Glomerular endothelial cell (primary cell): ENCODE data around the gene CDH1. TPM values are rescaled to one million over a fixed set of nuclear protein-coding genes. Genes with fewer than 3 reads are reported as not detected.
"Not testable (repeated sequence)": the region's sequence is repeated elsewhere in the genome, so short reads cannot be mapped to it uniquely, and the experiment has no call there.

Source experiments
- DNase-seq: peaks from one replicate; pipeline ENCODE4 v3.0.0-alpha.2; 2011; ENCODE audit warnings: low read depth, low spot score; ENCODE audit errors: extremely low read depth
- total RNA-seq: library from RNA; depleted of rRNA; stranded (reverse); fragments of >200 nt; gene quantifications from 2 replicates; pipeline ENCODE4 v1.2.3, GENCODE V29; 2015

The CDH1 gene
- not detected in 2 replicates for total RNA-seq

DNA sequence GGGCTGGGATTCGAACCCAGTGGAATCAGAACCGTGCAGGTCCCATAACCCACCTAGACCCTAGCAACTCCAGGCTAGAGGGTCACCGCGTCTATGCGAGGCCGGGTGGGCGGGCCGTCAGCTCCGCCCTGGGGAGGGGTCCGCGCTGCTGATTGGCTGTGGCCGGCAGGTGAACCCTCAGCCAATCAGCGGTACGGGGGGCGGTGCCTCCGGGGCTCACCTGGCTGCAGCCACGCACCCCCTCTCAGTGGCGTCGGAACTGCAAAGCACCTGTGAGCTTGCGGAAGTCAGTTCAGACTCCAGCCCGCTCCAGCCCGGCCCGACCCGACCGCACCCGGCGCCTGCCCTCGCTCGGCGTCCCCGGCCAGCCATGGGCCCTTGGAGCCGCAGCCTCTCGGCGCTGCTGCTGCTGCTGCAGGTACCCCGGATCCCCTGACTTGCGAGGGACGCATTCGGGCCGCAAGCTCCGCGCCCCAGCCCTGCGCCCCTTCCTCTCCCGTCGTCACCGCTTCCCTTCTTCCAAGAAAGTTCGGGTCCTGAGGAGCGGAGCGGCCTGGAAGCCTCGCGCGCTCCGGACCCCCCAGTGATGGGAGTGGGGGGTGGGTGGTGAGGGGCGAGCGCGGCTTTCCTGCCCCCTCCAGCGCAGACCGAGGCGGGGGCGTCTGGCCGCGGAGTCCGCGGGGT lies at the start of gene CDH1:
Gene CDH1, plus strand, starts transcription at position 247 of the 684 bp plus-strand sequence. Its CDS starts 124 bp downstream, at position 371.
- no peak for DNase-seq

DNA sequence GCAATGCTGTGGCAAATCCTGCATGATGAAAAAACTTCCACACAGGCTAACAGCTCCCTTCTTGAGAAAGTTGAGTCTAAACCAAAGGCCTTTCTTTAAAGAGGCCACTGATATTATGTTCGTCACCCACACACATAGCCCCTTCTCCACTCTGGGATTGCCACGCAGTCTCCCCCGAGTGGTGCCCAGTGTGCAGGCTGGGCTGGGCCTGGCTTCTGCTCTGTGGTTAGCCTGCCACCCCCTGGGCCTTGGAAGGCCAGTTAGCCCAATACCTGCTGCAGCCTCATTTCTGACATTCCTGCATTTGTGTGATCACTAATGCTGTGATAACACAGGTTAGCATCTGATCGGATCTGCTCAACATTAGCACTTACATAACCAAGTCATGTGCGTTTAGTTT lies 47.2 kb upstream of the CDH1 start:
- no peak for DNase-seq

DNA sequence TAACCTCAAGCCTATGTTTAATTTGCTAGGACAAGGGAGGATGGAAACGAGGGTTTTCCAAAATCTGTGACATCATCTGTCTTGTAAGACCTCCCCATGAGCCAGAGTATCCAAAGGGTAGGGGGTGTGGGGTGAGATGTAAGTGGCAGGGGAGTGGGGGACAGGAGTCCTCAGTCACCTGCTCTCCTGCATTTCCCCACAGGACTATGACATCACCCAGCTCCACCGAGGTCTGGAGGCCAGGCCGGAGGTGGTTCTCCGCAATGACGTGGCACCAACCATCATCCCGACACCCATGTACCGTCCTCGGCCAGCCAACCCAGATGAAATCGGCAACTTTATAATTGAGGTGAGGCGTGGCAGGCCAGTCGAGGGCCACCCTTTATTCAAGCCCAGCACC lies 41.5 kb upstream of the CDH1 start:
- no peak for DNase-seq

DNA sequence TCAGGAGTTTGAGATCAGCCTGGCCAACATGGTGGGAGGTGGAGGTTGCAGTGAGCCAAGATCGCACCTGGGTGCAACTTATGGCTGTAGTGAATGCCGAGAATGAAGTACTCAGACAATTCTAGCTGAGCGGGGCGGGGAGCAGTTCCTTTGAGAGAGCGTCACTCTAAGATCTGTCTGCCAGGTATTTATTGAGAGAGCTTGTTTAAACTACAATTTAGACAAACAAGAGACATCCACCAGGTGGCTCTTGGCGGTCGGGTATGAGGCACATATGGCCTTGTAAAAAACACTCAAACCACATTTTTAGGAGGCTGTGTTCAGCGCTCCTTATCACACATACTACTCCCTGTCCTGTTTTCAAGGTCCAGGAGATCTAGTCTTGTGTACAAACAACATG lies 40.6 kb upstream of the CDH1 start:
- DNase-seq = no peak

DNA sequence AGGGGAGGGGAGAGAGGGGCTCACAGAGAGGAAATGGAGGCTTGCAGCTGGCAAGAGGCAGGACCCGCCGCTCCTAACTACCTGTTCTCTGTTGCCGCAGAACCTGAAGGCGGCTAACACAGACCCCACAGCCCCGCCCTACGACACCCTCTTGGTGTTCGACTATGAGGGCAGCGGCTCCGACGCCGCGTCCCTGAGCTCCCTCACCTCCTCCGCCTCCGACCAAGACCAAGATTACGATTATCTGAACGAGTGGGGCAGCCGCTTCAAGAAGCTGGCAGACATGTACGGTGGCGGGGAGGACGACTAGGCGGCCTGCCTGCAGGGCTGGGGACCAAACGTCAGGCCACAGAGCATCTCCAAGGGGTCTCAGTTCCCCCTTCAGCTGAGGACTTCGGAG lies 39.0 kb upstream of the CDH1 start:
- no peak for DNase-seq

DNA sequence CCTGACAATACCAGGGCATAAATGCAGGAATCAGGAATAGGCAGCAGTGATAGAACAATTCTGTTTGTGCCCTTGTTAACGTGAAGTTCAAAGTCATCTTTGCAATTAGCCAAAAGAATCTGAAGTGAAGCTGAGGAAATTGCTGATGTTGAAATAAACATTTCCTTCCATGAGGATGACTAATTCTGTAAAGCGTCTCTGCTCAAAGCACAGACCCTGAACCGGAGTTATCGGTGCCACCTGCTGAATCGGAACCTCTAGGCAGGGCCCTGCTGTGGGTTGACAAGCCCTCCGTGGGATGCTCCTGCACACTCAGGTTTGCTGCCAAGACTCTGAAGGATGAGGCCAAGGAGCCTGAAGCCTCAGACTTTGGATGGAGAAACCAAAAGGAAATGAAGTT lies 37.0 kb upstream of the CDH1 start:
- no peak for DNase-seq

DNA sequence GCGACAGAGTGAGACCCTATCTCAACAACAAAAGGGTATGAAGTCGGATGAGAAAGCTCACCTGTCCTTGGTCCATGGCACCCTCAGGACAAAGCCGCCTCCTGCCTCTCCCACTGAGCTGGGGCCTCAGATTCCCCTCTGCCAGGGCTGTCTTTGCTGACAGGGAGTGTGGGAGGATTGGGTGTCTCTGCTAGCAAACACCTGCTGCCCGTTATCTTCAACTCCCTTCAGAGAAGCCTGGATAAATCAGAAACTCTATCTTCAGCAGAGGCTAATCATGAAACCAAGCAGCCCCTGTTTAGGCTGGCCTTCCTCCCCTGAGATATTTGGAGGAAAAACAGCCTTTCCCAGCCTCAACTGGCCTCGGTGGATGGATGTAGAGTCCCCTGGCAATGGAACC lies 36.3 kb upstream of the CDH1 start:
- no peak for DNase-seq

DNA sequence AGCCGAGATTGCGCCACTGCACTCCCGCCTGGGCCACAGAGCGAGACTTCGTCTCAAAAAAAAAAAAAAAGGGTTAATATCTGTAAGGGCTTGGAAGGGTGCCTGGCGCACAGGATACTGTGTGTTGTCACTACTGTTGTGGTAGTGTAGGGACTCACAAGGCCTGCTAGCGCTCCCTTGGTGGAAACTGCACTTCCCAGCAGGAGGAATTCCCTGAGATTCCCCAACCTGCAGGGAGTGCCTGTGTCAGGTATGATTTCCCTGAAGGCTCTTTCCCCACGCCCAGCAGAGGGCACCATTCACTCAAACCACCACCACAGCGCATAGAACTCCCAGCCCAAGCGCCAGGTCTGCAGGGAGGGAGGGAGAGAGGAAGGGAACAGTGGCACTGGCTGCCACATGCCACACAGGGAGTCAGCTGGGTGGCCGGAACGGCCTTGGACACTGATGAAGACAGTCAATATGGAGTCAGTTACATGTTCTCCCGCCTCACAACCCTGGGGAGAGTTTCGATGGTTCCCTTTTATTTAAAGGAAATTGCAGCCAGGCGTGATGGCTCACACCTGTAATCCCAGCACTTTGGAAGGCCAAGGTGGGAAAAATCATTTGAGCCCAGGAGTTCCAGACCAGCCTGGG lies 32.7 kb upstream of the CDH1 start:
- DNase-seq = no peak

DNA sequence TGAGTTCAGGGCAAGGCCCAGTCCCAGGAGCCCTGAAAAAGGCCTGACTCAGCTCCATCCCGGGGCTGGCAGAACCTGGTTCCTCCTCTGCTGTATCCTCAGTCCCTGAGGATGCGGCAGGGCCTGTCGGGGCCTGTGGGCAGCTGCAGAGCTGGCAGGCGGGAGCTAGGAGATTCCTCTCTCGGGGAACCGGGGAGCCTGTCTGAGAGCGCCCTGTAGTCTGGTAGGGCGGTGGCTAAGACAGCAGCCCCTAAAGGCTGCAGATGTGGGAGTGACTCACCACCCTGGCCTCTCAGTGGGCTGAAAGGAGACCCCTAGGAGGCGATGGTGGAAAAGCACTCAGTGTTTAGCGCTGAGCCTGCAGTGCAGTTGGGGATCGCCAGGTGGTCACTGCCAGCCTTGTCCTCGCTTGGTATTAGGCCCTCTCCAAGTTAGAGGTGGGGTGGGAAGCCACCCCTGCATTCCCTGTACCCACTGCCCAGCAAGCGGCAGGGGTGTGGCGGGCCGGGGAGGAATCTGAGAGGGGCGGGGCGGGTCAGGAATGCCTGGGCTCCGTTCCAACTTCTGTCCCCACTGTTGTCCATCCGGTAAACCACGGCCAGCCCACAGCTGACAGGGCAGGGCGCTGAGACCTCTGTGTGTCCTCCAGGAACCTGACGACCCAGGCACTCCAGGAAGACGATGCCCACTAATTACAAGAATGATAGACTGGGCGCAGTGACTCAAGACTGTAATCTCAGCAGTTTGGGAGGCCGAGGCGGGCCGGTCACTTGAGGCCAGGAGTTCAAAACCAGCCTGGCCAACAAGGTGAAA lies 29.5 kb upstream of the CDH1 start:
- no peak for DNase-seq

DNA sequence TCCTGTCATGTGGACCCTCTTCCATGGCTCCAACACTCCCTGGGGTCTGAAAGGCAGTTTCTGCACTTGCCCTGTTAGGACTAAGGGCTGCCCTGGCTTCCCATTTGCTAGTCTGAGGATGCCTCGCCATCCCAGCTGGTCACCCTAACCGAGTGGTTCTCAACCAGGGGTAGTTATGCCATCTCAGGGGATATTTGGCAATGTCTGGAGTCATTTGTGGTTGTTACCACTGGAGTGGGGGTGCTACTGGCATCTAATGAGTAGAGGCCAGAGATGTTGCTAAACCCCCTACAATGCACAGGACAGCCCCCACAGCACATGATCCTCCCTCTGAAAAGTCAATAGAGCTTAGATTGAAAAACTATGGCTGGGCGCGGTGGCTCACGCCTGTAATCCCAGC lies 26.9 kb upstream of the CDH1 start:
- no peak for DNase-seq

DNA sequence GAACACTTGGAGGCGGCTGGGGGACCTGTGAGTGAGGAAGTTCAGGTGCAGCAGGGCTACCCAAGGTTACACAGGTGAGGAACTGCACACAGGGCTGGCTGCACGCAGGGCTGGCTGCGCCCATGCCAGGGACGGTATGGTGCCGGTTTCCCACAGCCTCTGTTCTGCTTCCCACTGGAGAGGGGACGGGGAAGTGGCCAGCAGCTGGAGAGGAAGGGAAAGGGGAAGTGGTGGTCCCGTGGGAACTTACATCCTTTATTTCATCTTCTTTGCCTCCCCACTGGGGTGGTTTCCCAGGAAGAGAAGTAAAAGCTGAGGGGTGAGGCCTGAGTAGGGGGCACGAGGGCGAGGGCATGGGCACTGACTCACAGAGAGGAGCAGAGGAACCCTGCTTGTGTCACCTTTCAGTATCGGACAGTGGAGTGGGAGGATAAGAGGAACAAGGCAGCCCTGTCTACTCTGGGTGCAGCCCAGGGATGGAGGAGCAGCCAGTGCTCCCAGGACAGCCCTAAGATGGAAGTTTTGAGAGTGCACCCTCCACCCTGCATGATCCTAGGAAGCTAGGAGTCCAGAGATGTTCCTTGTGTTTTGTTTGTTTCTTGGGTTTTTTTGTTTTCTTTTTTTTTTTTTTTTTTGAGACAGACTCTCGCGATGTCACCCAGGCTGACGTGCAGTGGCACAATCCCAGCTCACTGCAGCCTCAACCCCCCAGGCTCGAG lies 25.5 kb upstream of the CDH1 start:
- DNase-seq = no peak

DNA sequence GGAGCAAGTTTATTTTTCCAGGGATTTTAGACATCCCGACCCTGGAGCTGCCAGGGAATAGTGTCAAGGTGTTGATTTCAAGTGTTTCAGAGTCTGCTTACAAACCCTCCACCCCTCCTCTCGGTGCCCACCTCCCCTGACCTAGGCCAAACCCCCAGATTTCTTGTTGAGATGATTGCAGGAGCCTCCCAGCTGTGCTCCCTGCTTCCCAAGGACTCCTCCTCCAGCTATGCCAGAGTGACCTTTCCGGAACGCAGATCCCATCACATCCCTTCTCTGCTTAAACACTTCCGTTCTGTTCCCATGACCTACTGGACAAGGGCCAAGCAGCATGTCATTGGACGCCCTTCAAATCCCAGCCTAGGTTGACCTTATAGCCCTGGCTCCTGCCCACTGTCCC lies 23.7 kb upstream of the CDH1 start:
- no peak for DNase-seq

DNA sequence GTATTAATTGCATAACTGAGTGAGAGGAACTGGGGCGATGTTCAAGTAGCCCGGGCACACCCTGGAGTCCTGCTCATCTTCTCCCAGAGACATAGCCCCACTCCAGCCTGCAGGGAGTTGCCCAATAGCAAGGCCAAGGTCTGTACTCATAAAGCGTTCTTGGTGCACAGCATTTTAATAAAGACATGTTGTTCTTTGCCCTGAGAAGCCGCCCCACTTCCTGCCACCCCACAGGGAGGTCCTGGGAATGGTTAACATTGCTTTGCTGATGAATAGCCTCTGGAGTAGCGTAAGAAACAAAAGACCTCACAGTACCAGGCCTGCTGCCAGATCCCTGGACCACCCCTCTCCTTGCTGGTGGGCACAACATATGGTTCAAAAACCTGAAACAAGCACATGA lies 21.6 kb upstream of the CDH1 start:
- no peak for DNase-seq

DNA sequence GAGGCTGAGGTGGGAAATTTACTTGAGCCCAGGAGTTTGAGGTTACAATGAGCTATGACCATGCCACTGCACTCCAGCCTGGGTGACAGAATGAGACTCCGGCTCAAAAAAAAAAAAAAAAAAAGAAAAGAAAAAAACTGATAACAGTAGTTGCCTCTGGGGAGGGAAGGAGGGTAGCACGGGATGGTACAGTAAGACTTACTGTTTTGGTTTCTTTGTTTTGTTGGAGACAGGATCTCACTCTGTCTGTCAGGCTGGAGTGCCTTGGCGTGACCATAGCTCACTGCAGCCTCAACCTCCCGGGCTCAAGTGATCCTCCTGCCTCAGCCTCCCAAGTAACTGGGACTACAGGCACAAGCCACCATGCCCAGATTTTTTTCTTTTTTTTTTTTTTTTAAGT lies 20.6 kb upstream of the CDH1 start:
- DNase-seq = not testable (repeated sequence)

DNA sequence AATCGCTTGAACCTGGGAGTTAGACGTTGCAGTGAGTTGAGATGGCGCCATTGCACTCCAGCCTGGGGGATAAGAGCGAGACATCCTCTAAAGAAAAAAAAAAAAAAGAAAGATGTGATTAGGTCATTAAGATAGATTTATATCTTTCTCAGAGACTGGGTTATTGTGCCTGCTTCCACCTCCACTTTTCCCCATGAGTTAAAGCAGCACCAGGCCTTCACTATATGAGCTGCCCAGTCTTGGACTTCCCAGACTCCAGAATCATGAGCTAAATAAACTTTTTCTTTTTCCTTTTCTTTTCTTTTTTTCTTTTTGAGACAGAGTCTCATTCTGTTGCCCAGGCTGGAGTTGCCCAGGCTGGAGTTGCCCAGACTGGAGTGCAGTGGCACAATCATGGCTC lies 19.4 kb upstream of the CDH1 start:
- no peak for DNase-seq

DNA sequence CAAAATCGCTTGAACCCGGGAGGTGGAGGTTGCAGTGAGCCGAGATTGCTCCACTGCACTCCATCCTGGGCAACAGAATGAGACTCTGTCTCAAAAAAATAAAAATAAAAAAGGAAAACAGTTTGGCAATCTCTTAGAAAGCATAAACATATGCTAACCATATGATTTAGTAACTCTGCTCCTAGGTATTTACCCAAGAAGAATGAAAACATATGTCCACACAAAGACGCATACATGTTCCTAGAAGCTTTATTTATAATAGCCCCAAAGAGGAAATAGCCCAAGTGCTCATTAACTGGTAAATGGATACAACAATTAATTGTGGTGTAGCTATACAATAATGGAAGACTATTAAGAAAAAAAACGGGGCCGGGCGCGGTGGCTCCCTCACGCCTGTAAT lies 18.5 kb upstream of the CDH1 start:
- DNase-seq = no peak

DNA sequence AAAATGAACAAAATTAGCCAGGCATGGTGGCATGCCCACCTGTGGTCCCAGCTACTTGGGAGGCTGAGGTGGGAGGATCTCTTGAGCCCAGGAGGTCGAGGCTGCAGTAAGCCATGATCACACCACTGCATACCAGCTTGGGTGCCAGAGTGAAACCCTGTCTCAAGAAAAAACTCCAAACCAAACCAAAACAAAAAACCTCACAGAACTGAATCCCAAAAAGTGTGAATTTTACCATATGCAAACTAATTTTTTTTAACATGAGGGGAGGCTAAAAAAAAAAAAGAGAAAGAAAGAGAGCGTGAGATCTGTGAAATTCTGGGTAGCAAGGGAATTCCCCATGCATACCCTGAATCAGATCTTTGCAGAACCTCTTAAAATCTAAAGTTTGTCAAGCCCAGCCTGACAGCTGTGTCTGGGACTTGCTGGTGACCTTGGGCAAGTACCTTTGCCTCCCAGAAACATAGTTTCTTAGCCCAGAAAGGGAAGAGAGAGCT lies 17.1 kb upstream of the CDH1 start:
- no peak for DNase-seq

DNA sequence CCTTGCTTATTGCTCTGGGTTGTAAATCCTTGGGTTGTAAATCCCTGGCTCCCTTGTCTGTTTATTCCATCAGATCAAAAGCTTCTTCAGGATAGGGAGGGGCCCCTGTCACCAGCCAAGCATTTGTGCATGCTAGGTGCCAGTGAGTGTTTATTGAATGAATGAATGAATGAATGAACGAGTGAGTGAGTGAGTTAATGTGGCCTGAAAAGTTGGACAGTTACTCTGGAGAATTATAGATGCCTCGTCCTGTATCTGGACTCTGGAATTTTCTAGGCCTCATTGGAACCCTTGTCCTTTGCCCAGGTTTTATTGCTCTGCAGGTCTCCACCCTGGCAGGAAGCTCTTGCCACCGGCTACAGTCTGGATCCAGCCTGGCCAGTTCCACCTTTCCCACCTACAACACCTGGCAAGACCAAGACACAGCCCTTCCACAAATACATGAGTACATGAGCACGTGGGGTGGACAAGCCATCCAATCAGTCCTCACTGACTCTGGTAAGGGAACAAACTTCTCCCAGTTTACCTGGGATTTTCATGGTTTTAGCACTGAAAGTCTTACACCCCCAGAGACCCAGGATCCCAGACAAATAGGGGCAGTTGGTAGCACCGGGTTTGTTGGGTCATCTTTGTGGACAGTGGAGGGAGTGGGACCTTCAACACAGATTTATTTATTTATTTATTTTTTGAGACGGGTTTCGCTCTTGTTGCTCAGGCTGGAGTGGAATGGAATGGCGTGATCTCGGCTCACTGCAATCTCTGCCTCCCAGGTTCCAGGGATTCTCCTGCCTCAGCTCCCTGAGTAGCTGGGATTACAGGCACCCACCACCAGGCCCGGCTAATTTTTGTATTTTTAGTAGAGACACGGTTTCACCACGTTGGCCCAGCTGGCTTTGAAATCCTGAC lies 14.7 kb upstream of the CDH1 start:
- no peak for DNase-seq

DNA sequence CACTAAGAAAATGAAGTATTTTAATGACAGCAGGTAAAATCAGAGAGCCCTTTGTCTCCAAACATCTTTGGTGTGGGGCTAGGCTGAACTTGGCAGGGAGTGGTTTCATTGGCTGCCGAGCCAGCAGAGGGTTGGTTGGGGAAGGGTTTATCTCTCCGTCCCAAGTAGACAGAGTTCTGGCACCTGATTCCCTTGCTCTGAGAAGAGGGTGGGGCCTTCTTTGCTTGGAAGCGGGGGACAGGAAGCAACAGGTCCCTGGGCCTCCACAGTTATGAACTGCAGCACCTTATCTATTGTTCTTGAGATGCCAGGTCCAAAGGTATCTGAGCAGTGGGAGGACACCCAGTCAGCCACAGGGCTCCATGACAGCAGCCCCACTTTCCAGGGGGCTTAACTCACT lies 12.3 kb upstream of the CDH1 start:
- no peak for DNase-seq

DNA sequence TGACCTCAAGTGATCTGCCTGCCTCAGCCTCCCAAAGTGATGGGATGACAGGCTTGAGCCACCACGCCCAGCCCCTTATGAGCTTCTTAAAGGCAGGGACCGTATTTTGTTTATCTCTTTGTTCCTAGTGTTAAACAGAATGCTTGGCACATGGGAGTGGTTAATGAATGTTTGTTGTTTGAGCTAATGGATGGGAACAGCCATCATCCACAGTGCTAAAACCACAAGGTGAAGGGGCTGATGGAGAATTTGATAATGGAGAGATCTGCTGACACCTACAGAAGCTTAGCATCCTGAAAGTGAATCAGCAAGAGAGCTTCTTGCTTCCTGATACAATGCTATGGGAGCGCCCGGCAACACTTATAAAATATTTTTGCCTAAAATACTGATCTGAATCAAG lies 8.6 kb upstream of the CDH1 start:
- DNase-seq = no peak
